Aorta (tissue), 5 donors: ENCODE data around the gene PRODH. TPM values are rescaled to one million over a fixed set of nuclear protein-coding genes. Genes with fewer than 3 reads are reported as not detected.
"Not testable (repeated sequence)": the region's sequence is repeated elsewhere in the genome, so short reads cannot be mapped to it uniquely, and the experiment has no call there.

Source experiments
- ATAC-seq: fragments of 200-7000 bp; cut with Tn5 transposase; one replicate; pipeline ENCODE4 v1.9.1; 2022; ENCODE audit warnings: moderate library complexity; ENCODE audit not compliant: low FRiP score
- DNase-seq, 2 donors: peaks; one replicate each; pipeline ENCODE4 v3.0.0-alpha.2; 2020
- H3K27ac ChIP-seq, 2 donors: one replicate each; pipeline ENCODE4 v1.5.1; 2013; ENCODE audit warnings: low read length in 2 of 2, mild to moderate bottlenecking in 2 of 2, moderate library complexity in 2 of 2, control low read depth in 1 of 2, inconsistent platforms in 1 of 2, low read depth in 1 of 2
- H3K27me3 ChIP-seq, 2 donors: one replicate each; pipeline ENCODE4 v1.6.1; 2013; ENCODE audit warnings: control low read depth in 1 of 2, low read length in 1 of 2, mild to moderate bottlenecking in 1 of 2, moderate library complexity in 1 of 2; ENCODE audit not compliant: insufficient read depth in 2 of 2, control insufficient read depth in 1 of 2
- H3K36me3 ChIP-seq, 2 donors: one replicate each; pipeline ENCODE4 v1.6.1; 2013; ENCODE audit warnings: control low read depth in 1 of 2, low read length in 1 of 2, mild to moderate bottlenecking in 1 of 2; ENCODE audit not compliant: insufficient read depth in 2 of 2, control insufficient read depth in 1 of 2
- H3K4me1 ChIP-seq, 2 donors: one replicate each; pipeline ENCODE4 v1.6.1; 2013; ENCODE audit warnings: low read length in 2 of 2, control low read depth in 1 of 2, mild to moderate bottlenecking in 1 of 2, moderate library complexity in 1 of 2; ENCODE audit not compliant: insufficient read depth in 2 of 2, control insufficient read depth in 1 of 2
- H3K4me3 ChIP-seq, 2 donors: one replicate each; pipeline ENCODE4 v1.5.1; 2013; ENCODE audit warnings: low read length in 2 of 2, control low read depth in 1 of 2, mild to moderate bottlenecking in 1 of 2
- H3K9me3 ChIP-seq: one replicate; pipeline ENCODE4 v1.6.1; 2013; ENCODE audit warnings: mild to moderate bottlenecking, low read length; ENCODE audit not compliant: control insufficient read depth
- WGBS, 2 donors: extraction: QIAGEN DNeasy Blood & Tissue Kit; methylation state at CpG; one replicate each; pipeline ENCODE4 v1.1.7; 2013; 5-methylcytosine and 5-hydroxymethylcytosine counted together
- intact Hi-C, 2 donors: fragments of 100-400 bp; cut with DNase I; formaldehyde crosslinking; loops; one replicate each; pipeline versions ENCODE4 v1.14.2 to v1.15.0; 2022
- polyA plus RNA-seq, 2 donors: library from polyadenylated mRNA; stranded (reverse); fragments of 200-250 nt; gene quantifications; one replicate each; pipeline ENCODE4 v1.2.3, GENCODE V29; 2013
- total RNA-seq, 2 donors: library from RNA; stranded (reverse); fragmentation: NEBNext Ultra II Directional; extraction: Animal tissue kit (Norgen Biotek cat#: 25700); gene quantifications; one replicate each; pipeline ENCODE4 v1.2.1, GENCODE V29; 2021
- donor health status: healthy with polysubstance abuse.
- donor health status: Bipolar disorder and iron deficiency.
- donor health status: DM: no; HTN: no; CAD: no.
- donor health status: DM: no; HTN: no; CAD: no.
- donor health status: DM: yes; HTN: yes; CAD: no.

The PRODH gene
- total and polyA plus RNA-seq, 4 donors: 1.0 to 2.3 (median 1.7) TPM

DNA sequence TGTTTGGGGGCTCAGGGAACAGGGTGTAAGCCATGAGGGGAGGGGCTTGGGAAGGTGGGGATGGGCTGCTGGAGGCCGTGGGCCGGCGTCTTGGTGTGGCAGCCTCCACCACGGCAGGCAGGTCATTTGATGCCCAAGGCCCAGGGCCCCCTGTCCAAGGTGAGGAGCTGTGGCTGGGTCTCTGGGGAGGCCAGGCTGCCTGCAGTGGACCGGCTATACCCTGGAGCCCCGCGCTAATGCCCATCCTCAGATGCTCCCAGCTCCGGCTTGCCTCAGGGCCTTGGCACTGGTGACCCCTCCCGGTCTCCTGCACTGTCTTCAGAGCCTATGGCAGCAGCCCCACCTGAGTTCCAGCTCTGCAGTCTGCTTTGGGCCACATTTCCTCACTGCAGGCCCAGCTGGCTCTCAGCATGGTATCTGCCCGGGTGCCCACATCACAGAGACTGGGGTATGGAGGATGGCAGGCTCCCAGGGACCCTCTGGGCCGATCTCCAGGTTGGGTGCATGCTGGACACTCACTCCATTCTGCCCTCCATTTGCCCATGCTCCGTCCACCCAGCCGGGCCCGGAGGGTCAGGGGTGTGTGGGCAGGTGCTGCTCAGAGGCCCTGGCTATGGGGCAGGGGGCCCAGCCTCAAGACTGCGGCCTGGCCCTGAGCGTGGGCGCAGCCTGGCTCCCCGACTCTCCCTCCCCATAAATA, 21.7 kb upstream of the PRODH start:
- intact Hi-C loops: loop anchor here in 1 of 2 donors (5.0 kb wide), 1 partner anchor 675 kb away; no protein-coding TSS in a partner anchor
- DNase-seq: peak; percentile 37 to 54
- not testable (repeated sequence) for H3K27ac ChIP-seq, H3K4me1 ChIP-seq, H3K9me3 ChIP-seq, H3K36me3 ChIP-seq, ATAC-seq, H3K4me3 ChIP-seq, H3K27me3 ChIP-seq
- WGBS, 2 donors: 73 to 81% methylated on average over 14 to 16 of the region's 18 CpGs

DNA sequence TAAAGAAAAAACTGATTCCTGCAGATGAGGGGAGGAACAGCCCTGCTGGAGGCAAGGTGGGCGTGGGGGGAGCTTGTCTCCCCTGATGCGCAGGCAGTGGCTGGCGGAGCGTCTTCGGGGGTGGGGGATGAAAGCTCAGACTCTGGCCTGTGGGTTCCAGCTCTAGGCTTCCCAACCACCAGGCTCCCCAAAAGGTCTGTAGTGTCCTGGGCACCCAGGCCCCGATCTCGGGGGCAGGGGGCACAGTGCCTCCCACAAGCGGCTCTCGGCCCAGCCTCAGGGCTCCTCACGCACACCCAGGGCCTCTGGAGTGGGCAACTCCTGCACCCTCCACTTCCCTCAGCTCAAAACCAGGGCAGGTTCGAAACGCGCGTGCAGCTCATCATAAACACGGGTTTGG, 20.9 kb upstream of the PRODH start:
- H3K4me3 ChIP-seq, H3K27me3 ChIP-seq, H3K36me3 ChIP-seq, H3K9me3 ChIP-seq, ATAC-seq, H3K4me1 ChIP-seq, H3K27ac ChIP-seq: not testable (repeated sequence)
- intact Hi-C loops: loop anchor here in 1 of 2 donors (5.0 kb wide), 1 partner anchor 675 kb away; no protein-coding TSS in a partner anchor
- WGBS, 2 donors: 71% methylated on average over 15 of the region's 15 CpGs
- peak; percentile 21 to 63 for DNase-seq

DNA sequence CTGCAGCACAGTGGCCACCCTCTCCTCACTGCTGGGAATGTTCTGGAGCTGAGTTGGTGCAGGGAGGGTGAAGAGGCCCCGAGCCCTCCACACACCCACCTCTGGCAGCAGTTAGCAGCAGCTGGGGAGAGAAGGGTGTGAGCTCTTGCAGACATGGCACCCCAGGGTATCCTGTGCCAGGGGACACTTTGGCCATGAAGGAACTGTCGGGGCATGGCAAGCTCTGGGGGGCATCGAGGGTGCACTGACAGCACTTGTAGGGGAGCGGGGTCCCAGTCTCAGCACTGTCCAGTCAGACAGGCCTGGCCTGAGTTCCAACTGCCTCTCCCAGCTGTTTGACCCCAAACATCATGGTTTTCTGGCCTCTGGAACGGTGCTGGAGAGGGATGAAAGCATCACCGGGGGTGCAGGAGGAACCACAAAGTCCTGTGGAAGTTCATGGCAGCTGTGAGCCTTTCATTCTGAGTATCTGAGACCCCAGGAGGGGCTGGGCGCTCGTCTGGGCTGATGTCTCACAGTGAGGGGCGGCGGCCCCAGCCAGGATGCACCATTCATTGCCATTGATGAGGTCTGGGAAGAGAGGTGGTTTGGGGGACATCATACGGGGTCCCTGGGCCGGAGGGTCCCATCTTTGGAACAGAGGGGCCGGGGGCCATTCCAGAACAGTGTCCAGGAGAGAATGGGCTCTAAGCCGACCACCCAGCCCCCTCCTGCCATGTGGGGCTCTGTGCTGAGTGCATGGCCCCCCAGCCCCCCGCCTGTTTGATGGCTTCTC, 20.2 kb upstream of the PRODH start:
- H3K36me3 ChIP-seq, H3K4me3 ChIP-seq, H3K4me1 ChIP-seq, ATAC-seq, H3K27me3 ChIP-seq, H3K27ac ChIP-seq, H3K9me3 ChIP-seq: not testable (repeated sequence)
- intact Hi-C loops: loop anchor here in 1 of 2 donors (5.0 kb wide), 1 partner anchor 676 kb away; no protein-coding TSS in a partner anchor
- peak; percentile 7 to 57 for DNase-seq
- 69 to 74% methylated on average over 14 to 15 of the region's 15 CpGs for WGBS, 2 donors

DNA sequence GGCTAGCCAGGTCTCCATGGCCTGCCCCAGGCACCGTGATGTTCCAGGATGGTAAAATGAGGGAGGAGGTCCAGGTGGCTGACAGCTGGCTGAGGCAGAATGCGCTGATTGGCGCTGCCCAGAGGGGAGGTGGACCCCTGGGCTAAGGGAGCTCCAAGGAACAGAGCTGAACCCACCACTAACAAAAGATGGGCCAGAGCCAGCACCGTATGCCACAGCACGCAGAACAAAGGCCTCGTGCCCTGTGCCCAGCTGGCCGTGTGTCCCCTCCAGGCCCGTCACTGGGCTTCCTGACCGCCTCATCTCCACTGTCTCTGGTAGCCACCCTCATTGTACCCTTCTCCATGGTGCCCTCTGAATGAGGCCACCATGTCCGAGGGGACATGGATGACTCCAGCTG, 19.6 kb upstream of the PRODH start:
- ATAC-seq (no peak), DNase-seq (peak; percentile 27 to 63)
- H3K27me3 ChIP-seq: no peaks in the 10 kb centered on the region
- intact Hi-C loops: loop anchor here in 1 of 2 donors (5.0 kb wide), 1 partner anchor 677 kb away; no protein-coding TSS in a partner anchor
- H3K27ac ChIP-seq: no peak overlapping the region
- no peaks in the 10 kb centered on the region for H3K36me3 ChIP-seq
- WGBS, 2 donors: 87 to 92% methylated on average over 10 of the region's 10 CpGs
- H3K4me3 ChIP-seq: no peak overlapping the region
- H3K4me1 ChIP-seq: no peaks in the 10 kb centered on the region
- H3K9me3 ChIP-seq: no peaks in the 10 kb centered on the region

DNA sequence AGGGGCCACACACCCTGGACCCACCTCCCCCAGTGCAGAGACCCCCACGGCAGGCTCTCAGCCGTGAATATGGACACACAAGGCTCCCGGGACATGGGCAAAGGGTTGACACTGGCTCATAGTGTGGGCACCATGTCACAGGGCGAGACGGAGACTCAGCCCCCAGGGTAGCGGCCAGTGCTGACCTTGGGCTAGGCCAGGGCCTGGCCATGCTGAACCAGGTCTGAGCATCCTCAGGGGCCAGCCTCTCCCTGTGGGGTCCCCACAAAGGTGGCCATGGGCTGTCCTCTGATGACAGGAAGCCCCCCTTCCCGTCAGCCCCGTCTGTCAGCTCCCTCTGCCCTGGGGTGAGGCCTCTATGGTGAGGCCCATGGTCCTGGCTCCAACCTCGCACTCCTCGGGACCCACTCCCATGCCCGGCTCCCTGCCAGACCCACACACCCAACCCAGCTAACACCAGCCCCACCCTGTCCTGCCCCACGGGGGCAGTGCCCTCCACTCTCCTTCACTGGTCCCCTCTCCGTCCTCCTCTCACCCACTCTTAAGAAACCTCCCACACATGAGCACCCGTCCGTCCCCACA, 19.0 kb upstream of the PRODH start:
- 80 to 83% methylated on average over 15 of the region's 15 CpGs for WGBS, 2 donors
- ATAC-seq (no peak), DNase-seq (peak; percentile 43 to 71)
- intact Hi-C loops: loop anchor here in 1 of 2 donors (5.0 kb wide), 1 partner anchor 677 kb away; no protein-coding TSS in a partner anchor
- Histone ChIP-seq H3K9me3 (no peaks in the 10 kb centered on the region), H3K36me3 (no peaks in the 10 kb centered on the region), H3K27ac (no peak overlapping the region), H3K27me3 (no peaks in the 10 kb centered on the region), H3K4me3 (no peak overlapping the region), H3K4me1 (no peaks in the 10 kb centered on the region)

DNA sequence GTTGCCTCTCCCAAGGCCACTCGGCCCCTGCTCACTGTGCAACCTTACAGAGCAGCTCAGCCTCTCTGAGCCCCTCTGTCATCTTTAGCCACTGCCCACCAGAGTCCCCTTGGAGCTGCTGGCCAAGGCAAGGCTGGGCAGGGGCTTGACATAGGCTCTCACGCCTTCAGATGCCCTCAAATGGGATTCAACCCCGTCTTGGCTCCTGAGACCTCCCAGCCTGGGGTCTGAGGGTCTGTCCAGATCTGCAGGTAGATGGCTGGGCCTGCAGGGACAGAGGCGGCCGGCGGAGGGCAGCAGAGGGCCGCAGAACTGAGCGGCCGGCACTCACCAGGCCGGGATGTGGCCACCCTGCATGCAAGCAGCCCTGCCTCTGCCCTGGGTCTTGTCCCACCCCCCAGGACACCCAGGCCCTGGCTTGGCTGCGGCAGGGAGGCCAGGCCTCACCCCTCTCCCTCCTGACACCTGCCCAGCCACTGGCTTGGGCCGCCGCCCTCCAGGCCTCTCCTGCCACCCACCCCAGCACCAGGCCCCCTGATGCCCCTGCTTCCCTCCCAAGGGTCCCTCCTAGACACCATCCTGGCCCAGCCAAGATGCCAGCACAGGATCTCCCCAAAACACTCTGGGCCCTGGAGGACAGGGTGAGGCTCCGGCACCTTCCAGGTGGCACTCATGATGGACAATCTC, 18.4 kb upstream of the PRODH start:
- H3K9me3 ChIP-seq, H3K27ac ChIP-seq, H3K36me3 ChIP-seq, H3K4me3 ChIP-seq, H3K4me1 ChIP-seq, intact Hi-C loops, H3K27me3 ChIP-seq: not testable (repeated sequence)
- ATAC-seq (peak; percentile 84), DNase-seq (peak; percentile 64 to 87)
- 9 to 21% methylated on average over 10 to 14 of the region's 14 CpGs for WGBS, 2 donors

GRCh38 chr22:18953128-18953527, 17.0 kb upstream of the PRODH start:
- H3K27me3 ChIP-seq, H3K4me1 ChIP-seq, H3K9me3 ChIP-seq, intact Hi-C loops, H3K36me3 ChIP-seq, H3K27ac ChIP-seq, ATAC-seq, H3K4me3 ChIP-seq: not testable (repeated sequence)
- WGBS, 2 donors: 41 to 49% methylated on average over 10 to 14 of the region's 14 CpGs
- DNase-seq: peak; percentile 5 to 32

- Histone ChIP-seq H3K4me1 (no peaks in the 10 kb centered on the region), H3K27ac (no peak overlapping the region), H3K9me3 (no peaks in the 10 kb centered on the region), H3K4me3 (no peak overlapping the region), H3K27me3 (no peaks in the 10 kb centered on the region), H3K36me3 (no peaks in the 10 kb centered on the region)
- intact Hi-C loops: no loop called here
- WGBS, 2 donors: 66 to 85% methylated on average over 5 to 6 of the region's 6 CpGs
- ATAC-seq: no peak
- peak; percentile 40 for DNase-seq
These were observed 15.9 kb upstream of the PRODH start for GRCh38 chr22:18952022-18952421.
